Measurements from ENCODE around the gene PKP2.

Gene PKP2

DNA sequence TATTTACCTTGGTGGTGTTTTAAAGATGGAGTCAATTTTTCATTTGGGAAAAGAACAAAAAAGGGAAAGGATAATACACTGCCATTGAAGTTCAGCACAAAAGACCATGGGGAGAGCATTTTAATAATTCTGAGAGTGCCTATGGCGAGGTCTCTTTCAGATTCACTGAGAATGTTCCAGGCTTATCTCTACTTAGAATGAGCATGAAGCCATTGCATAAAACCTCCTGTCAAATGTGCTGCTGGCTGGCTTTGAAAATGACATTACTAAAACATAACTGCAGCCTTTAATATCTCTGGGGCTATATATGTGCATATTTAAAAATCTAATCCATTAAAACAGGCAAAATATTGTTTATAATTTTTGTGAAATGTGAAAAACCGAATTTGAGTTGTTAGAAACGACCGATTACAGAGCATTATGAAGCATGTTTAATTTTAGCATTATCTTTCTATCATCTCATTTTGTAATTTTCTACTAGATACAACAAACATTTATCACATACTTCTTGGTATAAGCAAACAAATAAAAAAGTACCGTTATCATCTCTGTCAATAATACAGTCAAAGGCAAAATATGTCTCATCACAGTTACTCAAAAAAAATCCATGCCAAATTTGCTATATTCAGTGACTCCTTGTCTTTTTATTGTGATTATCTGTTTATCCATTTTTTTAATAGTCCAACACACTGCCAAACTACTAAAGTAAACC is 95.2 kb downstream of the PKP2 start:
- DNase-seq: no peak

DNA sequence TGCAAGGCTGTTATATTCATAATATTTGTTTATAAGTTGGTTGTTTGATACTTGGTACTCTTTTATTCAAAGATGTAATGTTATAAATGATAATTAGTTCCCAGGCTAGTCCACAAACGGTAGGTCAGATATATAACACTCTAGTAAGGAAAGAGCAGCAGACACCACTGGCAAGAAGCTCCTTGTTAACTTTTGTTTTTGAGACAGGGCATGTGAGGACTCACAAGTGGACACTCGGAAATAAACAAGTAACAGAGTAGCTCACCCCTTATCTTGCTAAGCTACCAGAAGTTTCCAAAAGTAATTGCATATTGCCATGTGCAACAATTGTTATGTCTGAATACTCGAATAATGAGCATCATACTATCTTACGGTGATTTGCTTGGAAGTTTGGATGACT is 102.3 kb downstream of the PKP2 start:
- DNase-seq: no peak

DNA sequence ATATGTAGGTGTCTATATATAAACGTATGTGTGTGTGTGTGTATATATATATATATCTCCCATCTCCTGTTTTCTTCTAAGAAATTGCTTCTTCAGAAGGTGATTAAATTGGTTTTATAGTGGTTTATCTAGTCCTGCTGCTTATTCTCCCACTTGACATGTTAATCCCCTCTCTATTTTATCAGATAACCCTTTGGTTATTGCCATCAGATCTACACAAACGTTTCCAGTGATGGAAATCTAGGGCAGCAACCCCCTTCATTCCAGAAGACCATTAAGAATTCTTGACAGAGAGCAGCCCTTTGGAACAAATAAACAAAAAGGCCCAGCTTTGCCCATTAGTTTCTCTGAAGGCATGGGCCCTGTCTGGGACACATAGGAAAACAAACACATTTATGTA is 106.7 kb downstream of the PKP2 start:
- DNase-seq: no peak

DNA sequence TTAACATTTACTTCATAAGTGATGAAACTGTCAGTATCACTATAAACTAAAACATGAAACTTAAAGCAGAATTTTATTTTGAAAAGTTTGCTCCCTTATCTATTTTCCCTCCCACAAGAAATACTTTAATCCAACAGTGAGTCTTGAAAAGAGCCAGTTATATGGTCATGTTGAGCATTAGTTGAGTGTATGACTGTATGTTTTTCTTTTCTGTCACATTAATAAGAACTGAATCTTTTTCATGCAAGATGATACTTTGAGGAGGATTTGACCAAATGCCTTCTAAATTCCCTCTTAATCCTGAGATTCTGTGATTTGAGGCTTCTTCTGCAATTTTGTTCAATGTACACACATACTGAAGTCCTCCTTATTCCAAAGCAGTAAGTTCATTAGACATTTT is 107.1 kb downstream of the PKP2 start:
- DNase-seq: no peak

DNA sequence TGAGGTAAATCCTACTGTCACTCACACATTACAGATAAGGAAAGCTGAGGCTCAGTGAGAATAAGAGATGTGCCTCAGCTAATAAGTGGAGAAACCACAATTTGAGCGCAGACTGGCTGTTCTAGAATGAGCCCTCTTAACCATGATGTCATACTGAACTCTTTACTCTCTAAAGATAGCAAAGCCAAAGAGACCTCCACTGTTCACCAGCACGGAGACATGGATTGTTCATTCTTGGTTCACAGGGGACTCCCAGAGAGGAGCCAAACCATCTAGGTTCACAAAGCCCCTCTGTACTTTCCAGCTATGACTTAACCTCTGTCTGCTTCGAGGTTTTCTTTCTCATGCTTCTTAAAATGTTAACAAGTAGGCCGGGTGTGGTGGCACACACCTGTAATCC is 108.2 kb downstream of the PKP2 start:
- no peak for DNase-seq

DNA sequence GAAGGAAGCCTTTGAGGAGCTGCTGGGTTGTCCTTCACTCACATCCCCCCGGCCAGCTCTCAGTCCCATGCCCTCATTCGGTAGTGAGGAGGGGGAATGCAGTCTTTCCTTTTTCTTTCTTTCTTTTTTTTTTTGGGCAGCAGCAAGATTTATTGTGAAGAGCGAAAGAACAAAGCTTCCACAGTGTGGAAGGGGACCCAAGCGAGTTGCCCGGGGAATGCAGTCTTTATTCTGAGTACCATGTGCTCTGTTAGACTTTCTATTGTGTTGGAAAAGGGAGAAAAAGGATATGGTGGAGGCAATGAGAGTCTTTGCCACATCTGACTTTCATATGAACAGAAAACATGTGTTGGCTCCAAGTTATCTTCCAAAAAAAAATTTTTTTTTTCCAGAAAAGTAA is 111.0 kb downstream of the PKP2 start:
- DNase-seq: no peak

DNA sequence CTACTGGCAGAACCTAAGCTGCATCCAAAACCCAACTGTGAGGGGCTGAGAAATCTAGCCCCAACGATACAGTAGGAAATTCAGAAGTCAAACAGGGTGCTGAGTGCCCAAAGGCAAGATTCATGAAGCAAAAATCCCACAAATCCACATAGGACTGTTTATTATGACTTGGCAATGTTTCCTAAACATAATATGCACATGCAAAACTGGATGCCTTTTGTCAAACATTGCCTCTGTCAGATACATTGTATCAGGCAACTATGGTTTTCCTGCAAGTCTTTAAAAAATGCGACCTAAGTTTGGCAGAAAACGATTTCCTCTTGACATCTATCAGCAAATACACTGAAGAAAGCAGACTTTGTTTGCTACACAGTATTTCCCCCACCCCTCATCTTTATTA is 113.5 kb downstream of the PKP2 start:
- no peak for DNase-seq

DNA sequence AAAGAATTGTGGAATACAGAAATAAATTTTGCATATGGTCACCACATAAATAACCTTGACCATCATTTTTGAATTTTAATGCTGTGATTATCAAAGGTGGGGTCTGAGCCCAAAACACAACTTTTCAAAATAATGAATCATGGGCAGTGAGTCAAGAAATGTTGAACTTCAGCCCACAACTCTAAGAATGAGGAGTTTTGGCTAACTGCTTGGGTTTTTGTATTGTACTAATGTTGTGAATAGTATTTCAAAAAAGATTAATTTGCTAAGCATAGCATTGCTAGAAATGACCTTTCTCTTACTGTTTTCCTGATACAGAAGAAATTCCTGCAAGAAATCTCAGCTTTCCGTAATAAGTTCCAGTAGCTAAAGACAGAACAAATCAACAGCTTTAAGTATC is 116.5 kb downstream of the PKP2 start:
- DNase-seq: no peak

DNA sequence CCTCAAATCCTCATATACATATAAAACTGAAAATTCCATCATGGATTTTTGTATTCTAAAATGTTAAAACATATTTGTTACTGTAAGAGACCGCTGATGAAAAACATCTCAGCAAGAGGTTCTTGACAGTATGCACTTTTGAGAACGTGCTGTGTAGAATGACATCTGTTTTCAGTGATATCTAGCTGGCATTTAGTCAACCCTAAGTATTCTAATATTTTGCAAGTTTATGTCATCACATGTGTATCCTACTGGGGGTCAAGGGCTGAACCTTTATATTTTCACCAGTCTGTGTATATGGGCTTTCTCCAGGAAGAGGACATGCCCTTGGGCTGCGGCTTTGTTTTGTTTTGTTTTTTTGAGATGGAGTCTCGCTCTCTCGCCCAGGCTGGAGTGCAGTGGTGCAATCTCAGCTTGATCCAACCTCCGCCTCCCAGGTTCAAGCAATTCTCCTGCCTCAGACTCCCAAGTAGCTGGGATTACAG is 118.8 kb downstream of the PKP2 start:
- DNase-seq: no peak

DNA sequence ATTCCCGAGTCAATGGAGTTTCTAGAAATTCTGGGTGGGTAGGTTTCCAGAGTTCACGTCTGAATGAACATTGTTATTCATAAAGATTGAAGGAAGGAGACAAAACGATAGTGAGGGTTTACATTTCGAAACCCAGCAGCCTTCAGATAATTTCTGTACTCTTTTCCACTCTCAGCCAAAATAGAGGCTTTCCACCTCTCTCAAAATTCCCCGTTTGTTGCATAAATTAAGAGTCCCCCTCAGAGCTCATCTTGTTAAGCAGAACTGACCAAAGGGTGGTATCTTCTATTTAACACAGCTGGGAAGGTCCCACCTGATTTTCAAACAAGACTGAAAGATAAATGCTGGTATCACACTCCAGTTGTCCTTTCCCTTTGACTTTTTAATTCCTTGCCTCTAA is 119.4 kb downstream of the PKP2 start:
- DNase-seq: no peak

DNA sequence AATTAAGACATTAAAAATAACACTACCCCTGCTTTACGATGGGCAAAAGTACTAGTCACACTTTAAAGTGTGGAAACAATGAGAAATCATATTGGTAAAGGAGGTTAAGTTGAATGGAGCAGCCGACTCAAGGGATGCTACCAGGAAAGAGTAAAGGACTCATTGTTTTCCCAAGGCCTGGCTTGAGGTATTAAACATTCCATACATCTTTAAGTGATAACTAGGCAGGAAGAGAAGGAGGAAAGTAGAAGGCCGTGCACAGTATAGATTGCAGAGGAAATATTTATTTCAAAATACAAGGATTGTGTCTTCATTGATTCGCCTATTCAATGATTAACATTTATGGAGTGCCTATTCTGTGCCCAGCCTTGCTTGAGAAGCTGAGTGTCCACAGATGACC is 120.3 kb downstream of the PKP2 start:
- no peak for DNase-seq

DNA sequence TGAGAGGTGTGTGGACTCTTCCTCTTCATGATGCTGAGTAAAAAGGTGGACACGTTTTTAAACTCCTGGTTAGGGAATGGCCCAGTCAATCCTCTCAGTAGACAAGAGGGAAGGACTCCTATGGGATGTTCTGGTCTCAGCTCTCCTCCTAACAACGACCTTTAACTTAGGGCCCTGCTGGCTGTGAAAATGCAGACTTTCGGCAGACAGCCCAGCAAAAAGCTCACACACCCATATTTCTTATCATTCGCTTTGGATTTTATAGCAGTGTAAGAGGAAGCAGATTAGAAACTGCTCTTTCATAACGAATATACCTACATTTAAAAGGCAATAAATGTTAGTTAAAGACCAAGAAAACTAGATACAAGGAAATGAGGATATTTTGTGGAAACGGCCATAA is 122.9 kb downstream of the PKP2 start:
- DNase-seq: no peak

DNA sequence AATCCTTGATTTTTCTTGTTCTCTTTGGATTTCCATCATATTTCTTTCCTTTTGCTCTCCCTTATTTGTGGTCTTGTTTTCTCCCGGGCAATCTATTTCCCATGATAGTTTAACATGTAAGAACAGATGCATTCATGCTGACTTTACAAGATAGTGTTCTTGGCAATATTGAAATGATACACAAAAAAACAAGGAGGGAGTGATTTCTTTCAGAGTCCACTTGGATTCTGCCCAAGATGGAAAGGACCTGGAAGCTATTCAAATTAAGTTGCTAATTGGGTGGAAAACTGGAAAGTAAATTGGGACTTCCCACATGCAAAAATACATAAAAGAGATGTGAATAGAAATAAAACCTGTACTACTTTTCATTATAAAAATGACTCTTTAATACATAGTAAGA is 126.4 kb downstream of the PKP2 start:
- DNase-seq: no peak

DNA sequence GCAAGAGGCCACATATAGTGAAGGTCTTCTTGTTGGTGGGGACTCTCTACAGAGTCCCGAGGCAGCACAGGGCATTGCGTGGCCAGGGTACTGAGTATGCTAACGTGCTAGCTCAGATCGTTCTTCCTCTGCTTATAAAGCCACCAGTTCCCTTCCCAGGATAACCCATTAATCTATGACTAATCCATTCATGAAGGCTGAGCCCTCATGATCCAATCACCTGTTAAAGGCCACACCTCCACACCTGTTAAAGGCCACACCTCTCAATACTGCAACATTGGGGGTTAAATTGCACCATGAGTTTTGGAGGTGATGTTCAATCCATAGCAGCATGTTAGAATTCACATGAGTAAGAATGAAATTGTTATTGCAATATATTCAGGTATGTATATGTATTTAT is 128.1 kb downstream of the PKP2 start:
- no peak for DNase-seq

DNA sequence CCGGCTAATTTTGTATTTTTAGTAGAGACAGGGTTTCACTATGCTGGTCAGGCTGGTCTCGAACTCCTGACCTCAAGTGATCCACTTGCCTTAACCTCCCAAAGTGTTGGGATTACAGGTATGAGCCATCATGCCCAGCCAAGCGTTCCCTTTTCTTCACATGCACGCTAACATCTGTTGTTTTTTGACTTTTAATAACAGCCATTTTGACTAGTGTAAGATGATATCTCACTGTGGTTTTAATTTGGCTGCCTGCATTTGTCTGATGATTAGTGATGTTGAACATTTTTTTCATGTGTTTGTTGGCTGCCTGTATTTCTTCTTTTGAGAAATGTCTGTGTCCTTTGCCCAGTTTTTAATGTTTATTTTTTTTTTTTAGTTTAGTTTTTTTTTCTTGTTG is 130.7 kb downstream of the PKP2 start:
- no peak for DNase-seq

DNA sequence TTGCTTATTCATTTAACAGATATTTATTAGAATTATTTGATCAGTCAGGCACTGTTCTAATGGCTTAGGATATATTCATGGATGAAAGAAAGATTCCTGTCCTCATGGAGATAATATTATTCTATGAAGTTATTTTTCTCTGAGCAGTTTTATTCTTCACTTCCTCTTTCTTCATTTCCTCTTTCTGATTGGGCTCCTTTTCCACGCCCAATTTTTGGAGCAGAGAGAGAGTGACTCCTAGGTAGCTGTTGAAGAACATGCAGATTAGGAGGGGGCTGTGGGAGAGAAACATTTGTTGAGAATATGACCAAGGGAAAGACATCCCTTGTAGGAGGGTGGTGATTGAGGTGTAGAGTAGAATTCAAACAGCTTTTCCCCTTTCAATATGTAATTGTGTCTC is 134.9 kb downstream of the PKP2 start:
- no peak for DNase-seq

DNA sequence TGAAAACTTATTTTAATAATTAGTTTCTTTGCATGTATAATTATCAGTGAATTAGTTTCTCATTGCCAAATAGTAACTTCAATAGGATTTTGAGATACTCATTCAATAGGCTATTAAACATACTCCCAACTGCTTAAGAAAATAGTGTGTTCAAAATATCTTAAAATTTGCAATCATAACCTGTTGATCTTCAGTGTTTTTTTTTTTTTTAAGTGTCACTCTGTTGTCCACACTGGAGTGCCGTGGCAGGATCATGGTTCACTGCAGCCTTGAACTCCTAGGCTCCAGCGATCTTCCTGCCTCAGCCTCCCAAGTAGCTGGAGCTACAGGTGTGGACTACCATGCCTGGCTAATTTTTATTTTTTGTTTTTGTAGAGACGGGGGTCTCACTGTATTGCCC is 139.4 kb downstream of the PKP2 start:
- DNase-seq: no peak

DNA sequence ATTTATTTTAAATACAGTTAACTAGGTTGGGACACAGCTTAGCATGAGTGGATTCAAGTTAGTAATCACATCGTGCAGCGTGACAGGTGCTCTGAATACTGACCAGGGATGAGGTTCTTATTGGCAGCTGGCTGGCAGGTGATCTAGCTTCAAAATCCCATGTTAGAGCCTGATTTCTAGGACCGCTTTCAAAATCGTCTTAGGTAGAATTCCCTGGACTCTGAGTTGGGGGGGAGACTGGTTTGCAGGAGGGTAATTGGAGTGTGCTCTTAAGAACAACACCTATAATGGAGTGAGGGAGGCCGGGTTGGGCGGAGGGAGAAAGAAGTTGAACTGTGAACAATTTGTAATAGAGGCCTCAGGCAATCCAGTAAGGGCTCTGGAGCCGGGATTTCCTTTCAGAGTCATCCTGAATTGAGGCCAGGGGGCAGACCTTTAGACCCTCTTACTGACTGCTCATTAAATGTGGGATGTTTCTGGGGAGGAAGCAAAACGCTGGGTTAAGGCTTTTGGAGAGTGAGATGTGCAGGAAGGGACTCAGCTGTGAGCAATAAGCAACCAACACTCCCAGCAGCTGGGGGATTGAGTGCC is 140.0 kb downstream of the PKP2 start:
- no peak for DNase-seq

DNA sequence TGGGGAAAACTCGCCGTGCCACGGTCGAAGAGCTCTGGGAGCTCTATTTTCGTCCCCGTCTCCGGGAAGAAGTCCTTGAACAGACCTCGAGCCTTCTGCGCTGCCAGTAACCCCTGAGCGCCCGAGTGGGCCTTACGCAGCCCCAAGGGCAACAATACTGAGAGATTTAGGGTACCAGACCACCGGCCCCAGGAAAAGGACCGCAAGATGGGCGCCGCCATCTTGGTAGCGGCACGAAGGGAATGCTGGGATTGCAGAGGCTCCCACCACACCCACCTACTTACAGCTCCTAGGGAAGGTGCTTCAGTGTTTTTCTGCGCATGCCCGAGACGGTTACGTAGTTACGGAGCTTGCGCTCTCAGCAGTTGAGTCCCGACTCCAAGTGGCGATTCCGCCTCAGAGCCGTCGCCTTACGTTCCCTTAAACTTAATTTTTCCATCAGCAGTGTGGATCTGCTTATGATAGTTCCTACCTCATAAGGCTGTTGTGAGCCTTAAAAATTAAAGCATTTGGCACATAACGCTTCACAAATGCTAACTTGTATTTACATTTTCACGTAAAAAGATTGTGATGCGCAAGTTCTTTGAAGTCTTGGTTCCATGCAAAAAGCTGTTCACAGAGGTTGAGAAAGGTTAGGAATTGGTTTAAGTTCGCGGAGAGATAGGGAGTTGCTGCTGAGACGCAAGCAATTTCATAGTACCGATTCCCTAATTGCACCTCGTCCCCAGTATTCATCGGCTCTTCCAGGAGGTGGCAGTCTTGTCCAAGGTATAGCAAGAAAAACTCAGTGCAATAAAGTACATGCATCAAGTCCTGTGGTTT is 140.7 kb downstream of the PKP2 start, which contains the start of gene YARS2:
TSS of gene YARS2 (minus strand) at position 244 of the 822 bp plus-strand sequence. CDS start at position 221, 23 bp downstream.
- DNase-seq: peak; percentile 93

DNA sequence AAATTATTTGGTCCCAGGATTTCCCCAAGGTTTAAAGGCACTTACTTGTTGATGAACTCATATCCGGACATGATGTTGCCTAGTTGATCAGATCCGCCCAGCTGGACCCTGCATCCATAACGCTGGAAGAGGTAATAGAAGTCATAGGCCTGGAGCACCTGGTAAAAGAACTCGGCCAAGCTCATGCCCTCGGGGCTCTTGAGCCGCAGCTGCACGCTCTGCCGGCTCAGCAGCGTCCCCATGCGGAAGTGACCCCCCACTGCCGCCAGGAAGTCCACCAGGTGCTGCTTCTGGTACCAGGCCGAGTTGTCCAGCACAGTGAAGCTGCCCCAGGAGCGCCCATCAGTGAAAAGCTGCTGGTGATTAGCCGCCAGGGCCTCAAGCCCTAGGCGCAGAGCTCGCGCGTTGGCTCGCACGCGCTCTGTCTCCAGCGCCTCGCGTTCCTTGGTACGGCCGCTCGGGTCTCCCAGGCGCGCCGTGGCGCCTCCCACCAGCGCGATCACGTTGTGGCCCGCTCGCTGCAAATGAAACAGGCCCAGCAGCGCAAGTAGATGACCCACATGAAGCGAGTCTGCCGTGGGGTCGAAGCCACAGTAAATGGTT is 141.4 kb downstream of the PKP2 start:
- DNase-seq: peak; percentile 79

DNA sequence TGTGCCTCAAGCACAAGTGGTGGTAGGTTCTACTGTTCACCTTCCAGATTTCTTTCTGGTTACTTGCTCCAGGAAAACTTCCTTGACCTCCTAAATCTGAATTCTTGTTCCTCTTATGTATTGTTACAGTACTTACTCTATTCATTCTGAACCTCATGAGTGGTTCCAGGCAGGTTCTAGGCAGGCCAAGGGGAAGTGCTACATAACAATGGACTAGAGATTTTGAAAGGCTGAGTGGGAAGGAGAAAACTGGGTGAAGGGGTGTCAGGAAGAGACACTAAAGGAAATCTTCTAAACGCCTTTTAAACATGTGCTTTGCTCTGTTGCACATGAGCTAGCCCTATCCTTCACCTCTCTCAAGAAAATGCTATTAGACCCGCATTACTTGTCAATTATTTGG is 142.5 kb downstream of the PKP2 start:
- DNase-seq: no peak

DNA sequence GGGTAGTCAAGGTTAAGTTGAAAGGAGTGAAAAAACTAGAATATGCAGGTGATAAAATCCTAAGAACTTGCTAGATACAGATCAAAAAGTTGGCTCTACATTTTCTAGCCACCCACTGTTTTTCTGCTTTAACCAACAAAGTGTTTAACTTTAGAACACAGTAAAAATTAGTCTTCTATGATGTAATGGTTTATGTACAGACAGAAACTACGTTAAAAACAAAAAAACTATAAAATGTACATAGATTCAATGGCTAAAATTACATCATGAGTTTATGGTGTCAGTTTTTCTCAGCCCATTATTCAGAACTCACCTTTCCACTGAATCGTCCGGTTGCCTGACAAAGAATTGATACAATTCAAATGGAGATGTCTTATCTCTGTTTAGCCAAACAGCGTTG is 143.0 kb downstream of the PKP2 start:
- no peak for DNase-seq

DNA sequence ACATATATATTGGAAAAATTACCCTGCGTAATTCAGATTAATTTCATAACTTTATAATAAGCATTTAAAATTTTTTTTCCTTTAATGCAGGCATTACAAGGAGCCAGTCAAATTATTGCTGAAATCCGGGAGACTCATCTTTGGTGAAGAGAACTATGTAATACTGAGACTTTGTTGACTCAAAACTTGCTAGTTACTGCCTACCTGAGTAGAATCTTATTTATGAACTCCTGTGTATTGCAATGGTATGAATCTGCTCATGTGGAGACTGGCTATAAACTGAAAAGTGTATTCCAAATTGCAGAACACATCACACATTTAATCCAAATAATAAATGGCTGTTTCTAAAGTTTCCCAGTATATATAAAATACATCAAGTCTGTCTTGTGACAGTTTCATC is 153.3 kb downstream of the PKP2 start:
- no peak for DNase-seq

DNA sequence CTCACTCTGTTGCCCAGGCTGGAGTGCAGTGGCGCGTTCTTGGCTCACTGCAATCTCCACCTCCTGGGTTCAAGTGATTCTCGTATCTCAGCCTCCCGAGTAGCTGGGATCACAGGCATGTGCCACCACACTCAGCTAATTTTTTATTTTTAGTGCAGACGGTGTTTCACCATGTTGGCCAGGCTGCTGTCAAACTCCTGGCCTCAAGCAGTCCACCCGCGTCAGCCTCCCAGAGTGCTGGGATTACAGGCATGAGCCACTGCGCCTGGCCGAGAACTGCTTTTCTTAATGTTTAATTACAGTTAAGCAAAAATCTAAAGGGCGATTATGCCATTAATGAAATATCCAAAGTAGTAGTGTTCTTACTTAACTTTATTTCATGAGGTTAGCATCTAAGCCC is 154.4 kb downstream of the PKP2 start:
- DNase-seq: no peak

Measured in NCI-H2081 treated with DMSO at 0.1 percent for 48 hours (cell line).